Activated CD4-positive, CD25-positive, alpha-beta regulatory T cell treated with anti-CD3 and anti-CD28 coated beads, Interleukin-2, amount 50 U/mL, for 72 hours (primary cell): ENCODE data around the gene ROM1.
"Not testable (repeated sequence)": the region's sequence is repeated elsewhere in the genome, so short reads cannot be mapped to it uniquely, and the experiment has no call there.

Experiments
- DNase-seq: peaks from one replicate; pipeline ENCODE4 v3.0.0; 2021

The ROM1 gene

GRCh38 chr11:62610814-62611704 is 2.0 kb upstream of the ROM1 start:
- DNase-seq = no peak

- peak; percentile 50 for DNase-seq
Observed at GRCh38 chr11:62611705-62612365, 1.2 kb upstream of the ROM1 start.

DNA sequence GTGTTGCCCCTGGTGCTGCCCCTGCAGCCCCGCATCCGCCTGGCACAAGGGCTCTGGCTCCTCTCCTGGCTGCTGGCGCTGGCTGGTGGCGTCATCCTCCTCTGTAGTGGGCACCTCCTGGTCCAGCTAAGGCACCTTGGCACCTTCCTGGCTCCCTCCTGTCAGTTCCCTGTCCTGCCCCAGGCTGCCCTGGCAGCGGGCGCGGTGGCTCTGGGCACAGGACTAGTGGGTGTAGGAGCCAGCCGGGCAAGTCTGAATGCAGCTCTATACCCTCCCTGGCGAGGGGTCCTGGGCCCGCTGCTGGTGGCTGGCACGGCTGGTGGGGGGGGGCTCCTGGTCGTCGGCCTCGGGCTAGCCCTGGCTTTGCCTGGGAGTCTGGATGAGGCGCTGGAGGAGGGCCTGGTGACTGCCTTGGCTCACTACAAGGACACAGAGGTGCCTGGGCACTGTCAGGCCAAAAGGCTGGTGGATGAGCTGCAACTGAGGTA is 278 bp downstream of the ROM1 start:
- DNase-seq = peak; percentile 35

- DNase-seq = no peak
Observed at GRCh38 chr11:62614275-62614674, 1.2 kb downstream of the ROM1 start.

- no peak for DNase-seq
Observed at GRCh38 chr11:62615521-62615920, 2.5 kb downstream of the ROM1 start.

GRCh38 chr11:62616957-62617356 is 3.9 kb downstream of the ROM1 start:
- DNase-seq = not testable (repeated sequence)

GRCh38 chr11:62621027-62621566 is 8.0 kb downstream of the ROM1 start:
- no peak for DNase-seq

DNA sequence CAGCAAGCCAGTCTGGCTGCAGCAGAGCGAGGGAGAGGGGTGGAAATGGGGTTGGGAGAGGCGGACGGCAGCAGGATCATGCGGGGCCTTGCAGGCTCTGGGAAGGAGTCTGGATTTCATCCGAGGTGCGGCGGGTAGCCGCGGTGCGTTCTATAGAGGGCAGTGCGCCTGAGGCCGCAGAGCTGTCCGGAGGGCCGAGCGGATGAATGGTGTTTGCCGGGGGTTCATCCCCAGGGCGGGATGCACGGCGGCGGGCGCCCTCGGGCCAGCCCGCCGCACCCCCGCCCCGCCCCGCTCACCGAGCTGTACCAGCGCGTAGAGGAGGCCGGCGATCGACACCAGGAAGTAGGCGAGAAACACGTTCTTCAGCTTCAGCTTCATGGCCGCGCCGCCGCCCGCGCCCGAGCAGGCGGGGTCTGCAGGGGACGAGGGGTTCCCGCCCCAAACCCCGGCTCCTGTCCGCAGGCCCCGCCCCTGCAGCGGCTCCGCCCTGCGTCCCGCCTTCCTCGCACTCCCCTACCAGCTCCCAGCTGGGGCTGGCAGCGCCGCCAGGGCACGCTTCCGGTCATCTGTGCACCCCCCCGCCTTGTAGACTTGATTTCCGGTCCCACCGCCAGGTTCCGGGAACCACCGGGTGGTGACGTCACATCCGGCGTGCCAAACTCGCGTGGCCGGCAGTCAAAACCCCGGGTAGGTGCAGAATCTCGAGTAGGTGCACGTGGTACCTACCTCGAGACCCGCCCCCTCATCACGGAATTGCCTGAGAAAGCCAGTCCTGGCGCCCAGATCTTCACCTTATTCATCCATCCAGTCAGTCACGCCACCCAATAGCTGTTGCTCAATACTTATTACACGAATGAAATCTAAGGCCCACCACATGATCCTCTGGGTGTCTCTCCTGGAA is 8.8 kb downstream of the ROM1 start, which contains the start of gene B3GAT3:
TSS of gene B3GAT3 (minus strand) at position 420 of the 904 bp plus-strand sequence. CDS start at position 381, 39 bp downstream.
- peak; percentile 98 for DNase-seq

GRCh38 chr11:62622476-62623089 is 9.5 kb downstream of the ROM1 start:
- no peak for DNase-seq

GRCh38 chr11:62627713-62628112 is 14.7 kb downstream of the ROM1 start:
- DNase-seq = no peak

DNA sequence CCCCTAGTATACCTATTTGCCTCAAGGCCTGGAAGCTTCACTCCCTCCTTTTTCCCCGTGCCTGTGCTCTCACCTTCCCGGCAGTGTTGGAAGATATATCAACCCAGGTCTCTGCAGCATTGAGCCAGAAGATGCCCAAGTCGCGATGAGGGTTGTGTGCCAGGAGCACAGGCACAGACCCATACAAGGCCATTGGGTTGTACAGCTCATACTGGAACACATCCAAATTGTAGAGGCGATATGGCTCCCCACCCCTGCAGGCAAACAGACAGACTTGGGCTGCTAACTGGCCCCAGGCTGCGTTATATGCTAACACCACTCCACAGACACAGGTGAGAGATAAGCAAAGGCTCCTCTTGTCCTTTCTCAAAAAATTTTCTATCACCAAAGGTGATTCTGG is 19.4 kb downstream of the ROM1 start:
- DNase-seq = no peak

DNA sequence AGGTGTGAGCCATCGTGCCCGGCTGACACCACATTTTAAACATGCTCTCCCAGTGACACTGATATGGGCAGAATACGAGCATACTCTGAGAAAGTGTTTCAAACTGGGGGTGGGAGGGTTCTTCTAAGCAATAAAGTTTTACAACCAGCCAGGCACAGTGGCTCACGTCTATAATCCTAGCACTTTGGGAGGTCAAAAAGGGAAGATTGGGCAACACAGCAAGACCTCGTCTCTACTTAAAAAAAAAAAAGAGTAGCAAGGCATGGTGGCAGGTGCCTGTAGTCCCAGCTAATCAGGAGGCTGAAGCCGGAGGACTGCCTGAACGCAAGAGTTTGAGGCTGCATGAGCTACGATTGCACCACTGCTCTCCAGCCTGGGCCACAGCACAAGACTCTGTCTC is 31.2 kb downstream of the ROM1 start:
- DNase-seq = no peak

DNA sequence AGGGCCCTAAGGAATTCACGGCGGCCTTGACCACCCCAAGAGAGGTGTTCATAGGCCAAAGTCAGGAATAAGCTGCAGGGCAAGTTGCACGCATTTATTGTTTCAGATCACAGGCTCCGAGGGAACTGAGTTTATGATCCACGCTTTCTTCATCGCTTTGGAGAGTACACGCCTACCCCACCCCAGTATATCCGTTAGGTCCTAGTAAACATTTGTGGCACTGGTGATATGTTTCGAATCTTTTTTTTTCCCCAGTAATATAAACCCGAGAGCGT is 32.6 kb downstream of the ROM1 start:
- DNase-seq = no peak

GRCh38 chr11:62645946-62646824 is 33.1 kb downstream of the ROM1 start, which contains the start of gene GANAB:
Gene GANAB (minus strand): TSS chr11:62646613. CDS start chr11:62646599, 14 bp downstream.
- peak; percentile 97 for DNase-seq

DNA sequence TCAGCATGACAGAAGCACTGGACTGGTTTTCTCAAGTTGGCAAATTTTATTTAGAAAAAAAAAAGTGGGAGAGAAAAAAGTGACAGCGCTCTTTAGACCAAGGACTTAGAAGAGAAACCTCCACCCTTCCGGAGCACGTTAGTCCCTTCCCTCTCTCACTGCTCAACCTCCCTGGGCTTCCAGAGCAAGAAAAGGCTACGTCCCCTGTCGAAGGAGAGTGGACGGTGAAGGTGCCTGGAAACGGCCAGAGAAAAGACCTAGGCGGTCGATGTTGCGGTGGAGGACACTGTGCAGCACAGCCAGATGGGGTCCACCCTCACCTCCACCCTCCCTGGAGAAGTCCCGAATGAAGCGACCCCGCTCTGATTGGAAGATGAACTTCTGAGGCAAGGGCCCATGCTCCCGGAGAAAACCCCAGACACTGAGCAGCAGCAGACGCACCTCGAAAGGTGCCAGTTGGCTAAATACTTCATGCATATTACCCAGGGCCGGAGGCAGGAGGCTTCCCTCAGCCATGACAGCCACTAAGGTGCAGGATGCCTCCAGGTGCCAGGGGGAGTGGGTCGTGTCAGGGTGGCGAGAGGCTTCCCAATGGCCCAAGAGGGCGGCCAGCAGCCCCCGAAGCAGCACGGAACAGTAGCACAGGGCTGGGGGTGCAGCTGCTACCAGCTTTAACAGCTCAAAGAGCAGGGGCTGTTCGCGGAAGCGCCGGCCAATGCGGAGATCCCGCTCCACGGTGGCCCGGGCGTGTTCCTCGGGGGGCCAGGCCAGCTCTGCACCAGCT is 34.0 kb downstream of the ROM1 start:
- no peak for DNase-seq

DNA sequence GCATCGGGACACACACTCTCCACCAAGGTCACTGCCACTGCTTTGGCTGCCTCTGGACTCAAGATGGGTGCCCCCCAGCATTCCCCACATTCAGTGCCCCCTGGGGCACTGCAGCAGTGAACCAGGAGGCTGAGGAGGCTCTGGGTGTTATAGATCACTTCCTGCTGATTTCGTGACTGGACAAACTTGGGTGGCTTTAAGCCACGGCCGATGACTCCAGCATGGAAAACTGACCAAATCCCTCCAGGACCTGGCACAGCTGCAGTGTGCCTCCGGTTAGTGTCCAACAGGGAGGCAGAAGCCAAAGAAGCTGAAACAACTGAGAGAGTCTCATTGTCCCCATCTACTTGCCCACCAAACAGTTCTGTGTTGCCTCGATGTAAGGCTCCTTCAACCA is 34.5 kb downstream of the ROM1 start:
- no peak for DNase-seq

DNA sequence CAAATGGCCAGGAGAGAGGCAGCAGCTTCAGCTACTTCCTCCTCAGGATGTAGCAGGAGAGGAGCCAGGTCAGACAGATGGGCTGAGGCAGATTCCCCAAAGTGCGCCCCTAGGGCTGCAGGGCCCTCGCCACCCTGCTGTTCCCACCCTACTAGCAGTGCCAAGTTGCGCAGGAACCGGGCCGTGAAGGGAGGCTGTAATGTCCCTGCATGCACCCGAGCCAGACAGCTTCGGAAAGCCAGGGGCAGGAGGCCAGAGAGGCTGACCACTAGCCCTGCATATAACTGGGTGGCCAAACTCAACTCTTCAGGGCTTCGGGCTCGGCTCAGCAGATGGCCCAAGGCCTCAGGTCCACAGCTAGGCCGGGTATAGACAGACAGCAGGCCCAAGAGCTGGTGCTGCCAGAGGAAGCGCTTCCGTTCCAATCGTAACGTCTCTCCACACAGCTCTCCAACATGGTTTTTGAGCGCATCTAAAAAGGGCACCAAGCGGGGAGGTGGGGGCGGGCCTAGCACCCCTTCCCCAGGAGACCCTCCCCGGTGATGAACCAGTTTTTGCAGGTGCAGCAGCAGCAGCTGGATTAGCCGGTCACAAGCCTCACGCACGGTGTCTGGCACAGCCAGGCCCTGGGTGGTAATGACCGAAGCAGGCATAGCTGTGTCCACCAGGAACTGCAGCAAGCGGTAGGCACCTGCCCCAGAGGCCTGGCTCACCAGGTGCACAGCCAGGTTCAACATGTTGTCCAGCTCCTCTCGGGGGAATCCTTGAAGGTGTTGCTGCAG is 35.3 kb downstream of the ROM1 start:
- DNase-seq = no peak

DNA sequence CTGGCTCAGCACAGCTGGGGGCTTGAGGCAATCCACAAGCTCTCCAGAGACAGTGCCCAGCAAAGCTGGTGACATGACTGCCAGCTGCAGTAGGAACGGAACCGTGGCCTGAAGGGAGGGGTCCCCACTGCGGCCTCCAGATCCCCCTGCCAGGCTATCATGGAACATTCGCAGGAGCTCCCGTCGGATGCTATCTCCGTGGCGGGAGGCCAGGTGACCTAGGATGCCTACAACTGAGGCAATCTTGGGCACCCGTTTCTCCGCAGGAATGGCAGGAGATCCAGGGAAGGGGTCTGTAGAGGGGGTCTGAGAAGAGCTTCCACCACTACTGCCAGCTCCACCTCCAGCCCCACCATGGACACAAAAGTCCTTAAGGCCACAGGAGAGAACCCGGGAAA is 35.9 kb downstream of the ROM1 start:
- DNase-seq = no peak

DNA sequence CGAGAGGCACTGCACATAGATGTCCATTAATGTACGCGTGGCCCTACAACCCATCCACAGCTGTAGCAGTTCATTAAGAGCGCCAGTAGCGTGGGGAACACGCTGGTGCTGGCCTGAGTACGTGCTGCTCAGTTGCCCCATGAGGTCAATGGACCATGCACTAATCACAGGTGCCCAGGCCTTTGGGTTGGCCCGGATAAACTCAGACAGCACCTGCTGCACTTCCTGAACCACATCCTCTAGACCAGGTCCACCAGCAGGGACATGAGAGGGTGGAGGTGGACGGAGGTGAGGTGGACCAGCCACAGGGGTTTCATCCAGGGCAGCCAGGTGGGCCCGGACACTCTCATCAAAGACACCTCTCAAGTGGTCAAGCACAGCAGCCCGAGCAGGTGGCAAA is 36.4 kb downstream of the ROM1 start:
- no peak for DNase-seq

DNA sequence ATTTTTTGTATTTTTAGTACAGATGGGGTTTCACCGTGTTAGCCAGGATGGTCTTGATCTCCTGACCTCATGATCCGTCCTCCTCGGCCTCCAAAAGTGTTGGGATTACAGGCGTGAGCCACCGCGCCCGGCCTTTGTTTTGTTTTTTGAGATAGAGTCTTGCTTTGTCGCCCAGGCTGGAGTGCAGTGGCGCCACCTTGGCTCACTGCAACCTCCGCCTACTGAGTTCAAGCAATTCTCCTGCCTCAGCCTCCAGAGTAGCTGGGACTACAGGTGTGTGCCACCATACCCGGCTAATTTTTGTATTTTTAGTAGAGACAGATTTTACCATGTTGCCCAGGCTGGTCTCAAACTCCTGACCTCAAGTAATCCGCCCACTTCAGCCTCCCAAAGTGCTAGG is 37.2 kb downstream of the ROM1 start:
- DNase-seq = not testable (repeated sequence)
